K562 (cell line): Measurements from ENCODE around the gene CYB5B. TPM values are rescaled to one million over a fixed set of nuclear protein-coding genes. Genes with fewer than 3 reads are reported as not detected.

Experiments used
- ATAC-seq: fragments of 200-7000 bp; cut with Tn5 transposase; 3 replicates; pipeline ENCODE4 v1.9.1; 2020; ENCODE audit warnings: moderate library complexity
- BruUV-seq: library from RNA; stranded (reverse); fragments of 400-500 nt; replicated peaks from 2 replicates; lab custom pipeline; 2021; lab: Mats Ljungman, UMichigan
- CTCF ChIA-PET: fragments of 300-600 bp; formaldehyde crosslinking; extraction: SDS; loops from one replicate; lab custom pipeline; 2021; ENCODE audit warnings: low intra/inter-chr PET ratio; lab: Yijun Ruan, JAX
- POLR2A ChIA-PET: fragments of 300-600, 350-650 bp; sonication (Branson Sonifier 250); formaldehyde crosslinking; extraction: SDS; loops from one replicate; lab custom pipeline; 2021; ENCODE audit warnings: antibody characterized with exemption, inconsistent platforms; lab: Yijun Ruan, JAX
- DNase-seq, 4 experiments: peaks; one replicate each; pipeline versions ENCODE4 v3.0.0 to v3.0.0-alpha.2; 2011 to 2018; ENCODE audit warnings: low spot score in 3 of 4, mixed read lengths in 3 of 4; ENCODE audit errors: extremely low read depth in 1 of 4
- FAIRE-seq: peaks from 2 replicates; lab custom pipeline; 2011; peaks lifted over from hg19 to GRCh38; lab: Jason Lieb, UNC
- H2AFZ ChIP-seq: 2 replicates; pipeline ENCODE4 v1.6.0; 2011; ENCODE audit warnings: low read depth, low read length, control low read depth, inconsistent platforms
- H3K27ac ChIP-seq: fragments of 200-600 bp; 3 replicates; pipeline ENCODE4 v1.8.0; 2011; ENCODE audit warnings: low read depth, mild to moderate bottlenecking, control low read depth, inconsistent platforms, low read length, moderate library complexity, mixed read lengths; ENCODE audit errors: extremely low read depth
- H3K27me3 ChIP-seq, 2 experiments: fragments of 300-600 bp in 1 of 2; 2 replicates in 1 of 2; 3 replicates in 1 of 2; pipeline versions ENCODE4 v1.6.0 to v1.8.0; 2011; ENCODE audit warnings: inconsistent platforms in 2 of 2, low read length in 2 of 2, mild to moderate bottlenecking in 1 of 2, mixed read lengths in 1 of 2, moderate library complexity in 1 of 2; ENCODE audit not compliant: control insufficient read depth in 2 of 2, insufficient read depth in 2 of 2
- H3K36me3 ChIP-seq: fragments of 300-600 bp; 3 replicates; pipeline ENCODE4 v1.8.0; 2011; ENCODE audit warnings: mild to moderate bottlenecking, low read length, inconsistent platforms; ENCODE audit not compliant: control insufficient read depth, insufficient read depth
- H3K4me1 ChIP-seq, 2 experiments: fragments of 200-600 bp in 1 of 2; replicated peaks in 1 of 2; 2 replicates in 1 of 2; 3 replicates in 1 of 2; pipeline versions ENCODE4 v1.5.1 to v1.8.0; 2011; ENCODE audit warnings: inconsistent platforms in 2 of 2, low read length in 2 of 2, mild to moderate bottlenecking in 1 of 2, mixed read lengths in 1 of 2, moderate library complexity in 1 of 2; ENCODE audit not compliant: control insufficient read depth in 2 of 2, insufficient read depth in 2 of 2
- H3K4me2 ChIP-seq: 2 replicates; pipeline ENCODE4 v1.6.1; 2011; ENCODE audit warnings: low read length, control low read depth, inconsistent platforms, mixed read lengths; ENCODE audit not compliant: insufficient read depth
- H3K4me3 ChIP-seq: fragments of 200-600 bp; sonication (generic), shearing (Covaris generic); 2 replicates; pipeline ENCODE4 v1.5.1; 2016; ENCODE audit warnings: control low read depth, inconsistent platforms
- H3K79me2 ChIP-seq: fragments of 200-600 bp; 3 replicates; pipeline ENCODE4 v1.8.0; 2011; ENCODE audit warnings: low read length, inconsistent platforms; ENCODE audit not compliant: control insufficient read depth, insufficient read depth
- H3K9ac ChIP-seq, 2 experiments: 2 replicates each; pipeline versions ENCODE4 v1.6.0 to v1.6.1; 2011; ENCODE audit warnings: low read depth in 2 of 2, low read length in 2 of 2, control low read depth in 1 of 2, inconsistent platforms in 1 of 2, mild to moderate bottlenecking in 1 of 2, mixed read lengths in 1 of 2; ENCODE audit not compliant: insufficient read depth in 1 of 2
- H3K9me1 ChIP-seq: one replicate; pipeline ENCODE4 v1.6.0; 2011; ENCODE audit warnings: inconsistent platforms, mild to moderate bottlenecking, low read length, moderate library complexity; ENCODE audit not compliant: control insufficient read depth, insufficient read depth
- H3K9me3 ChIP-seq: replicated peaks from 2 replicates; pipeline ENCODE4 v1.5.1; 2011; ENCODE audit warnings: low read depth, low read length, inconsistent platforms; ENCODE audit not compliant: control insufficient read depth, insufficient read depth
- H4K20me1 ChIP-seq: replicated peaks from 2 replicates; pipeline ENCODE4 v1.6.1; 2011; ENCODE audit warnings: low read length, inconsistent platforms, mixed read lengths; ENCODE audit not compliant: control insufficient read depth, insufficient read depth
- ATF7 ChIP-seq: fragments of 450-650 bp; IDR thresholded peaks from 2 replicates; pipeline ENCODE4 v1.7.1; 2014; ENCODE audit warnings: mild to moderate bottlenecking, moderate library complexity
- BHLHE40 ChIP-seq: IDR thresholded peaks from 2 replicates; pipeline ENCODE4 v1.6.1; 2011; ENCODE audit warnings: low read length, improper control_type of control experiment
- CBFA2T3 ChIP-seq: fragments of 450-650 bp; IDR thresholded peaks from 2 replicates; pipeline ENCODE4 v1.6.1; 2017
- DPF2 ChIP-seq: fragments of 450-650 bp; IDR thresholded peaks from 2 replicates; pipeline ENCODE4 v1.6.1; 2016
- EP300 ChIP-seq: IDR thresholded peaks from 2 replicates; pipeline ENCODE4 v1.6.1; 2012; ENCODE audit warnings: low read length, improper control_type of control experiment
- JUND ChIP-seq, 2 experiments: IDR thresholded peaks; 2 replicates in 1 of 2; 3 replicates in 1 of 2; pipeline ENCODE4 v1.6.1; 2011; ENCODE audit warnings: borderline replicate concordance in 2 of 2, low read depth in 2 of 2, low read length in 2 of 2, improper control_type of control experiment in 1 of 2, missing biosample characterization in 1 of 2, missing genetic modification characterization in 1 of 2, missing genetic modification reagents in 1 of 2
- MTA1 ChIP-seq: fragments of 450-650 bp; IDR thresholded peaks from 2 replicates; pipeline ENCODE4 v1.6.1; 2017; ENCODE audit warnings: borderline replicate concordance
- NFE2 ChIP-seq: IDR thresholded peaks from 2 replicates; pipeline ENCODE4 v1.6.1; 2014; ENCODE audit warnings: antibody characterized with exemption, low read depth
- PHF8 ChIP-seq: fragments of 200-600 bp; sonication (generic); IDR thresholded peaks from 2 replicates; pipeline ENCODE4 v1.6.1; 2012; ENCODE audit warnings: mixed run types, mild to moderate bottlenecking, inconsistent platforms, low read length, moderate library complexity, borderline replicate concordance
- RAD51 ChIP-seq: fragments of 450-650 bp; IDR thresholded peaks from 2 replicates; pipeline ENCODE4 v1.7.1; 2016; ENCODE audit warnings: low read depth, mild to moderate bottlenecking, borderline replicate concordance
- RCOR1 ChIP-seq, 2 experiments: IDR thresholded peaks; 2 replicates each; pipeline ENCODE4 v1.6.1; 2012; ENCODE audit warnings: low read depth in 2 of 2, low read length in 2 of 2, borderline replicate concordance in 1 of 2, improper control_type of control experiment in 1 of 2
- SAFB2 ChIP-seq: fragments of 200-400 bp; formaldehyde crosslinking; IDR thresholded peaks from 2 replicates; pipeline ENCODE4 v1.6.1; 2018; ENCODE audit warnings: borderline replicate concordance, low read length, low read depth, moderate library complexity; ENCODE audit not compliant: severe bottlenecking
- SMARCE1 ChIP-seq: fragments of 450-650 bp; IDR thresholded peaks from 2 replicates; pipeline ENCODE4 v1.7.1; 2016; ENCODE audit warnings: mild to moderate bottlenecking
- TEAD1 ChIP-seq, 2 experiments: fragments of 450-650 bp in 1 of 2; sonication (generic) in 1 of 2; formaldehyde crosslinking; IDR thresholded peaks; 2 replicates each; pipeline versions ENCODE4 v1.4.0 to v1.8.0; 2020 to 2022; ENCODE audit warnings: mild to moderate bottlenecking in 2 of 2, missing genetic modification reagents in 1 of 2
- TRIM24 ChIP-seq, 2 experiments: fragments of 450-650 bp; IDR thresholded peaks; 2 replicates each; pipeline ENCODE4 v1.6.1; 2016
- ZBTB1 ChIP-seq: sonication (generic); formaldehyde crosslinking; IDR thresholded peaks from 2 replicates; pipeline ENCODE4 v1.8.1; 2023; ENCODE audit warnings: missing genetic modification reagents, low read depth, mild to moderate bottlenecking, borderline replicate concordance
- ZFX ChIP-seq: sonication (generic); formaldehyde crosslinking; IDR thresholded peaks from 2 replicates; pipeline ENCODE4 v1.8.0; 2022; ENCODE audit warnings: mild to moderate bottlenecking, missing genetic modification reagents, moderate library complexity
- ZNF134 ChIP-seq: fragments of 250-450 bp; sonication (Bioruptor Pico); conservative IDR thresholded peaks from 2 replicates; pipeline ENCODE4 v1.4.0; 2020
- WGBS: fragments of 100-300 bp; shearing (Covaris generic); methylation state at CpG from one replicate; pipeline ENCODE4 v1.1.6; 2016; ENCODE audit warnings: low coverage, mixed read lengths; ENCODE audit not compliant: insufficient coverage; ENCODE audit errors: missing lambda C conversion rate; 5-methylcytosine and 5-hydroxymethylcytosine counted together
- in situ Hi-C: fragments of 300-500 bp; cut with MboI; formaldehyde crosslinking; loops from 4 replicates; pipeline ENCODE4 v1.15.0; 2018; ENCODE audit warnings: inconsistent platforms, mixed read lengths
- intact Hi-C: fragments of 100-400 bp; cut with micrococcal nuclease; formaldehyde crosslinking; loops from 2 replicates; pipeline ENCODE4 v1.14.2; 2022
- polyA plus RNA-seq, 8 experiments: library from polyadenylated mRNA; depleted of rRNA in 4 of 8; stranded (reverse) in 5 of 8; unstranded in 3 of 8; fragments of >200 nt; fragmentation: Nextera tagmentation in 2 of 8; fragmentation: Illumina TruSeq in 1 of 8; extraction: Ambion mirVana in 2 of 8; extraction: Trizol in 1 of 8; gene quantifications; 2 replicates each; pipeline versions ENCODE4 v1.2.1 to v1.2.3, GENCODE V29; 2011 to 2014; ENCODE audit warnings: inconsistent platforms in 1 of 8, missing spikeins in 1 of 8
- total RNA-seq, 7 experiments: library from RNA; depleted of rRNA in 6 of 7; stranded (reverse); fragments of >200 nt in 6 of 7; fragmentation: Illumina TruSeq in 2 of 7; extraction: Trizol in 2 of 7; gene quantifications; 2 replicates each; pipeline versions ENCODE4 v1.2.1 to v1.2.3, GENCODE V29; 2011 to 2021; ENCODE audit warnings: low replicate concordance in 1 of 7
- TF ChIP-seq, protein P1 (sequence below), 2 experiments: fragments of 450-650 bp in 1 of 2; sonication (generic) in 1 of 2; formaldehyde crosslinking in 1 of 2; IDR thresholded peaks in 1 of 2; conservative IDR thresholded peaks in 1 of 2; 2 replicates each; pipeline versions ENCODE4 v1.6.1 to v1.8.1; 2016 to 2023; ENCODE audit warnings: mild to moderate bottlenecking in 2 of 2, moderate library complexity in 2 of 2, inconsistent platforms in 1 of 2, missing genetic modification reagents in 1 of 2
- TF ChIP-seq, protein P2 (sequence below): sonication (generic); formaldehyde crosslinking; IDR thresholded peaks from 2 replicates; pipeline ENCODE4 v1.9.0; 2022; ENCODE audit warnings: mild to moderate bottlenecking, missing genetic modification reagents
- TF ChIP-seq, protein P3 (sequence below): sonication (generic); formaldehyde crosslinking; IDR thresholded peaks from 2 replicates; pipeline ENCODE4 v1.8.0; 2022; ENCODE audit warnings: mild to moderate bottlenecking, missing genetic modification reagents

Gene CYB5B
- total and polyA plus RNA-seq, 9 of the 15 experiments (the other 6 are each of a cell fraction or from before 2014, with no cell fraction given) = 29.9 to 274 (median 136) TPM

DNA sequence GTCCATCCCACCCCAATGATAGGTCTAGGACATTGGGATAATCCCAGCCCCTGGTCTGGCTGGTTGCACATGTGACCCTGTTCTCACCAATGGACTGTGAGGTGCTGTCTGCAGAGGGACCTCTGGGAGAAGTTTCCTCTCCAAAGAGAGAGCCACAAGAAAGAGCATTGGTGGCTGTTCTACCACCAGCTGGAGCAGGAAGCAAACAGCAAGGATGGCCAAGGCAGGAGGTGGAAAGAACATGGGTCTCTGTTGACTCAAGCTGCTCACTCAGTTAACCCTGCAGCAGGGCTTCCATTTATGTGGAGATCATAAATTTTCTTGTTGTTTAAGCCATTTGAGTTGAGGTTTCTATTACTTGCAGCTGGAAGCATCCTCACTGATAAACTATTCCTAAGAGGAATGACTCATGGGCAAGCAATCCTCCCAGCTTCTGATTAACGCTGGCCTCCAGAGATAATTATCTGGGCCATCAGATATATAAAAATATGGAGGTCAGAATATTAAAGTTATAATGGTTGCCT is 52.6 kb downstream of the CYB5B start:
- peak overlapping the region in 1 of 2 experiments; percentile 41; a peak in 1 of 4 replicates for H3K9ac ChIP-seq
- H3K4me3 ChIP-seq = no peak overlapping the region
- H3K9me3 ChIP-seq = no peaks in the 10 kb centered on the region
- ATAC-seq (peak; percentile 66), FAIRE-seq (peak; percentile 40), DNase-seq (peak in 2 of 4 experiments; percentile 29 to 55)
- H4K20me1 ChIP-seq = 0 out of 2 replicates have a peak, but pooled peaks cover 3% of the 10 kb centered on the region
- in situ Hi-C loops (no loop called here), intact Hi-C loops (no loop called here)
- peak overlapping the region; percentile 28; the same call in 1 of the 2 replicates for H2AFZ ChIP-seq
- no peaks in the 10 kb centered on the region for H3K27me3 ChIP-seq
- 0% methylated on average over 1 of the region's 1 CpG for WGBS
- H3K79me2 ChIP-seq = no peaks in the 10 kb centered on the region
- no TSS peak for BruUV-seq
- CTCF ChIA-PET = no interaction called here
- H3K4me1 ChIP-seq = peaks cover 11 to 13% of the 10 kb centered on the region in 2 experiments
- H3K36me3 ChIP-seq = no peaks in the 10 kb centered on the region
- no peak overlapping the region for H3K27ac ChIP-seq
- peak overlapping the region; percentile 13; the same call in 1 of the 2 replicates for H3K4me2 ChIP-seq
- peaks cover 4% of the 10 kb centered on the region for H3K9me1 ChIP-seq
- POLR2A ChIA-PET = interaction anchor here (0.6 to 2.1 kb wide), 8 partner anchors 7 to 89 kb away, joined by 3 to 8 read pairs (median 4); no protein-coding TSS in a partner anchor
- peak in 1 of 2 experiments; percentile 42; a peak in 1 of 4 replicates for TF ChIP-seq TRIM24 (IDR thresholded peaks at IDR 0.05)
- TF ChIP-seq ATF7 = peak; percentile 34; the same call in 1 of the 2 replicates
- no peak for TF ChIP-seq PHF8
- TF ChIP-seq, protein P1, sequence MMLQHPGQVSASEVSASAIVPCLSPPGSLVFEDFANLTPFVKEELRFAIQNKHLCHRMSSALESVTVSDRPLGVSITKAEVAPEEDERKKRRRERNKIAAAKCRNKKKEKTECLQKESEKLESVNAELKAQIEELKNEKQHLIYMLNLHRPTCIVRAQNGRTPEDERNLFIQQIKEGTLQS (IDR thresholded peaks at IDR 0.05) = peak; percentile 87
- TF ChIP-seq, protein P1 (CRISPR knock-in tag; conservative IDR thresholded peaks at IDR 0.05) = no peak
- TF ChIP-seq RAD51 = peak; percentile 61
- TF ChIP-seq CBFA2T3 = peak; percentile 81
- TF ChIP-seq DPF2 = peak; percentile 77
- 0 out of 2 replicates have a peak, but pooled peaks have one; percentile 49 for TF ChIP-seq MTA1
- peak in 1 of 2 experiments; percentile 70; a peak in 2 of 4 replicates for TF ChIP-seq TEAD1 (CRISPR knock-in tag; IDR thresholded peaks at IDR 0.05)
- TF ChIP-seq ZNF134 (CRISPR knock-in tag) = peak; percentile 88
- peak; percentile 19; the same call in 1 of the 2 replicates for TF ChIP-seq ZFX (CRISPR knock-in tag)
- peak; percentile 60; the same call in 1 of the 2 replicates for TF ChIP-seq EP300
- TF ChIP-seq, protein P2, sequence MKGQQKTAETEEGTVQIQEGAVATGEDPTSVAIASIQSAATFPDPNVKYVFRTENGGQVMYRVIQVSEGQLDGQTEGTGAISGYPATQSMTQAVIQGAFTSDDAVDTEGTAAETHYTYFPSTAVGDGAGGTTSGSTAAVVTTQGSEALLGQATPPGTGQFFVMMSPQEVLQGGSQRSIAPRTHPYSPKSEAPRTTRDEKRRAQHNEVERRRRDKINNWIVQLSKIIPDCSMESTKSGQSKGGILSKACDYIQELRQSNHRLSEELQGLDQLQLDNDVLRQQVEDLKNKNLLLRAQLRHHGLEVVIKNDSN (CRISPR knock-in tag) = peak; percentile 66
- peak; percentile 25; the same call in 1 of the 2 replicates for TF ChIP-seq NFE2
- TF ChIP-seq, protein P3, sequence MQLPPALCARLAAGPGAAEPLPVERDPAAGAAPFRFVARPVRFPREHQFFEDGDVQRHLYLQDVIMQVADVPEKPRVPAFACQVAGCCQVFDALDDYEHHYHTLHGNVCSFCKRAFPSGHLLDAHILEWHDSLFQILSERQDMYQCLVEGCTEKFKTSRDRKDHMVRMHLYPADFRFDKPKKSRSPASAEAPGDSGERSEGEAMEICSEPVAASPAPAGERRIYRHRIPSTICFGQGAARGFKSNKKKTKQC = no peak
- no peak for TF ChIP-seq BHLHE40
- TF ChIP-seq ZBTB1 (CRISPR knock-in tag) = no peak
- peak; percentile 85 for TF ChIP-seq SMARCE1
- TF ChIP-seq RCOR1 (IDR thresholded peaks at IDR 0.05; ENCODE audit: borderline replicate concordance in 1 of 2, low read depth in 2 of 2, low read length in 2 of 2) = peak in 1 of 2 experiments; percentile 80; a peak in 2 of 4 replicates
- TF ChIP-seq SAFB2 = no peak
- peak; percentile 93 for TF ChIP-seq JUND (IDR thresholded peaks at IDR 0.05; ENCODE audit: borderline replicate concordance, low read depth, low read length)
- TF ChIP-seq JUND (tag; IDR thresholded peaks at IDR 0.05; ENCODE audit: borderline replicate concordance, low read depth, low read length) = peak; percentile 90; the same call in 2 of the 3 replicates
